ENCODE data around the gene BTF3L4. TPM values are rescaled to one million over a fixed set of nuclear protein-coding genes. Genes with fewer than 3 reads are reported as not detected.

BTF3L4 gene
- total RNA-seq, 4 donors from 2014 or later = 15.6 to 42.1 (median 22.7) TPM

- TF ChIP-seq CTCF (IDR thresholded peaks at IDR 0.05) = no peak
- TF ChIP-seq POLR2A (IDR thresholded peaks at IDR 0.05) = no peak
- no peaks in the 10 kb centered on the region for H3K27me3 ChIP-seq
- no peak overlapping the region for H3K27ac ChIP-seq
- H3K4me3 ChIP-seq = no peak overlapping the region
- no peaks in the 10 kb centered on the region for H3K9me3 ChIP-seq
- no peak for DNase-seq
- peaks cover 0 to 7% (median 0%) of the 10 kb centered on the region in 3 donors for H3K36me3 ChIP-seq
- no peaks in the 10 kb centered on the region for H3K4me1 ChIP-seq
Measured at GRCh38 chr1:52096216-52096615, 40.1 kb downstream of the BTF3L4 start.

GRCh38 chr1:52098139-52098871, 42.2 kb downstream of the BTF3L4 start:
- Histone ChIP-seq H3K4me1 (no peaks in the 10 kb centered on the region), H3K9me3 (no peaks in the 10 kb centered on the region), H3K27me3 (no peaks in the 10 kb centered on the region), H3K36me3 (no peaks in the 10 kb centered on the region), H3K27ac (no peak overlapping the region), H3K4me3 (no peak overlapping the region)
- TF ChIP-seq CTCF (IDR thresholded peaks at IDR 0.05) = no peak
- TF ChIP-seq POLR2A (IDR thresholded peaks at IDR 0.05) = no peak
- DNase-seq = no peak

GRCh38 chr1:52102336-52103013, 46.4 kb downstream of the BTF3L4 start:
- no peaks in the 10 kb centered on the region for H3K4me1 ChIP-seq
- TF ChIP-seq CTCF (IDR thresholded peaks at IDR 0.05) (no peak), POLR2A (IDR thresholded peaks at IDR 0.05) (no peak)
- no peak for DNase-seq
- no peaks in the 10 kb centered on the region for H3K27me3 ChIP-seq
- no peaks in the 10 kb centered on the region for H3K36me3 ChIP-seq
- no peak overlapping the region for H3K27ac ChIP-seq
- no peak overlapping the region for H3K4me3 ChIP-seq
- no peaks in the 10 kb centered on the region for H3K9me3 ChIP-seq

GRCh38 chr1:52111492-52111891, 55.4 kb downstream of the BTF3L4 start:
- no peak for DNase-seq
- TF ChIP-seq POLR2A (IDR thresholded peaks at IDR 0.05) (no peak), CTCF (IDR thresholded peaks at IDR 0.05) (no peak)
- H3K4me1 ChIP-seq = no peaks in the 10 kb centered on the region
- H3K4me3 ChIP-seq = no peak overlapping the region
- no peaks in the 10 kb centered on the region for H3K36me3 ChIP-seq
- no peaks in the 10 kb centered on the region for H3K27me3 ChIP-seq
- no peak overlapping the region for H3K27ac ChIP-seq
- no peaks in the 10 kb centered on the region for H3K9me3 ChIP-seq

- H3K27ac ChIP-seq = no peak overlapping the region
- no peaks in the 10 kb centered on the region for H3K27me3 ChIP-seq
- no peaks in the 10 kb centered on the region for H3K36me3 ChIP-seq
- H3K4me3 ChIP-seq = no peak overlapping the region
- no peak for DNase-seq
- H3K9me3 ChIP-seq = no peaks in the 10 kb centered on the region
- no peak for TF ChIP-seq CTCF (IDR thresholded peaks at IDR 0.05)
- no peak for TF ChIP-seq POLR2A (IDR thresholded peaks at IDR 0.05)
- no peaks in the 10 kb centered on the region for H3K4me1 ChIP-seq
Measured at GRCh38 chr1:52112489-52112888, 56.4 kb downstream of the BTF3L4 start.

Data from Peyer's patch (tissue), 4 donors.